HCT116 (cell line): Measurements from ENCODE around the gene UPB1. TPM values are rescaled to one million over a fixed set of nuclear protein-coding genes. Genes with fewer than 3 reads are reported as not detected.

Experiments
- ATAC-seq: fragments of 200-7000 bp; cut with Tn5 transposase; 2 replicates; pipeline ENCODE4 v1.9.1; 2020; ENCODE audit warnings: mild to moderate bottlenecking, moderate library complexity
- BruUV-seq: library from RNA; stranded (reverse); fragments of 400-500 nt; replicated peaks from 2 replicates; lab custom pipeline; 2021; lab: Mats Ljungman, UMichigan
- CTCF ChIA-PET: fragments of 300-600 bp; sonication (Branson Sonifier 250); formaldehyde crosslinking; loops from one replicate; lab custom pipeline; 2021; ENCODE audit warnings: antibody characterized with exemption; lab: Charles Lee
- POLR2A ChIA-PET: fragments of 300-600, 350-600 bp; sonication (Branson Sonifier 250); formaldehyde crosslinking; loops from one replicate; lab custom pipeline; 2021; ENCODE audit warnings: antibody characterized with exemption; lab: Charles Lee
- RAD21 ChIA-PET, 2 experiments: fragments of 300-600 bp; sonication (Branson Sonifier 250); formaldehyde crosslinking; loops; one replicate each; lab custom pipeline; 2023; ENCODE audit warnings: low total read pairs in 2 of 2; ENCODE audit not compliant: uncharacterized antibody in 2 of 2, unreplicated experiment in 2 of 2, low non-redundant PET in 1 of 2; lab: Charles Lee
- DNase-seq: peaks from one replicate; pipeline ENCODE4 v3.0.0-alpha.2; 2010; ENCODE audit warnings: low read depth, low spot score
- H2AFZ ChIP-seq: fragments of 200-600 bp; shearing (Covaris generic), sonication (generic); 2 replicates; pipeline ENCODE4 v1.6.1; 2017; ENCODE audit warnings: low read depth, mixed run types, mixed read lengths, antibody characterized with exemption, low read length; ENCODE audit not compliant: poor library complexity, severe bottlenecking
- H3K27ac ChIP-seq: 2 replicates; pipeline ENCODE4 v1.5.1; 2012; ENCODE audit warnings: low read depth, low read length
- H3K27me3 ChIP-seq: fragments of 200-600 bp; sonication (generic); 2 replicates; pipeline ENCODE4 v1.6.1; 2016; ENCODE audit warnings: mixed run types, low read length, mixed read lengths; ENCODE audit not compliant: insufficient read depth
- H3K36me3 ChIP-seq, 2 experiments: fragments of 200-500 bp in 1 of 2; fragments of 200-600 bp in 1 of 2; sonication (Bioruptor generic) in 1 of 2; sonication (generic) in 1 of 2; 2 replicates each; pipeline versions ENCODE4 v1.5.1 to v1.6.1; 2014 to 2016; ENCODE audit warnings: low read length in 2 of 2, inconsistent platforms in 1 of 2, mixed read lengths in 1 of 2, mixed run types in 1 of 2; ENCODE audit not compliant: insufficient read depth in 2 of 2, control insufficient read depth in 1 of 2
- H3K4me1 ChIP-seq, 2 experiments: fragments of 200-600 bp in 1 of 2; sonication (generic) in 1 of 2; 2 replicates each; pipeline versions ENCODE4 v1.5.1 to v1.6.1; 2012 to 2017; ENCODE audit warnings: low read length in 2 of 2, inconsistent platforms in 1 of 2, mild to moderate bottlenecking in 1 of 2, mixed read lengths in 1 of 2, mixed run types in 1 of 2, moderate library complexity in 1 of 2; ENCODE audit not compliant: insufficient read depth in 2 of 2, control insufficient read depth in 1 of 2
- H3K4me2 ChIP-seq: fragments of 200-600 bp; sonication (generic); 2 replicates; pipeline ENCODE4 v1.6.1; 2017; ENCODE audit warnings: mixed run types, low read length, mixed read lengths
- H3K4me3 ChIP-seq, 2 experiments: fragments of 200-600 bp in 1 of 2; sonication (generic) in 1 of 2; replicated peaks in 1 of 2; 2 replicates each; pipeline ENCODE4 v1.5.1; 2011 to 2016; ENCODE audit warnings: low read length in 2 of 2, control low read depth in 1 of 2, low read depth in 1 of 2, mild to moderate bottlenecking in 1 of 2, mixed read lengths in 1 of 2, mixed run types in 1 of 2
- H3K79me2 ChIP-seq: fragments of 200-600 bp; sonication (generic); 2 replicates; pipeline ENCODE4 v1.6.1; 2017; ENCODE audit warnings: mild to moderate bottlenecking, mixed run types, low read length, moderate library complexity, mixed read lengths; ENCODE audit not compliant: insufficient read depth
- H3K9ac ChIP-seq: fragments of 200-600 bp; sonication (generic); 2 replicates; pipeline ENCODE4 v1.6.1; 2016; ENCODE audit warnings: low read length, mixed read lengths
- H3K9me2 ChIP-seq: fragments of 200-600 bp; sonication (generic), shearing (Covaris generic); 2 replicates; pipeline ENCODE4 v1.6.1; 2017; ENCODE audit warnings: mixed run types, mild to moderate bottlenecking, moderate library complexity; ENCODE audit not compliant: insufficient read depth
- H3K9me3 ChIP-seq, 2 experiments: fragments of 200-500 bp in 1 of 2; fragments of 200-600 bp in 1 of 2; sonication (Bioruptor generic) in 1 of 2; sonication (generic) in 1 of 2; 2 replicates each; pipeline ENCODE4 v1.6.1; 2014 to 2017; ENCODE audit warnings: low read length in 2 of 2, mixed read lengths in 2 of 2, inconsistent platforms in 1 of 2, low read depth in 1 of 2, mild to moderate bottlenecking in 1 of 2, mixed run types in 1 of 2, moderate library complexity in 1 of 2; ENCODE audit not compliant: control insufficient read depth in 1 of 2, insufficient read depth in 1 of 2
- H4K20me1 ChIP-seq: fragments of 200-600 bp; sonication (generic), shearing (Covaris generic); 2 replicates; pipeline ENCODE4 v1.6.1; 2017; ENCODE audit warnings: mixed run types, mild to moderate bottlenecking, moderate library complexity; ENCODE audit not compliant: insufficient read depth
- CEBPB ChIP-seq: IDR thresholded peaks from 2 replicates; pipeline ENCODE4 v1.6.1; 2012; ENCODE audit warnings: low read depth
- CTCF ChIP-seq, 3 experiments: fragments of 200-600 bp in 1 of 3; sonication (generic) in 1 of 3; IDR thresholded peaks in 2 of 3; conservative IDR thresholded peaks in 1 of 3; 2 replicates each; pipeline ENCODE4 v1.5.1; 2012 to 2017; ENCODE audit warnings: low read depth in 2 of 3, low read length in 2 of 3, antibody characterized with exemption in 1 of 3, borderline replicate concordance in 1 of 3, control low read depth in 1 of 3, mild to moderate bottlenecking in 1 of 3, mixed read lengths in 1 of 3, mixed run types in 1 of 3, moderate library complexity in 1 of 3; ENCODE audit not compliant: insufficient read depth in 1 of 3
- EGR1 ChIP-seq: IDR thresholded peaks from 2 replicates; pipeline ENCODE4 v1.6.1; 2012; ENCODE audit warnings: low read depth
- EZH2 ChIP-seq: fragments of 200-600 bp; sonication (generic); IDR thresholded peaks from 2 replicates; pipeline ENCODE4 v1.6.1; 2017; ENCODE audit warnings: antibody characterized with exemption, mixed run types
- FOSL1 ChIP-seq: IDR thresholded peaks from 2 replicates; pipeline ENCODE4 v1.6.1; 2012; ENCODE audit warnings: low read depth
- MAX ChIP-seq: IDR thresholded peaks from 2 replicates; pipeline ENCODE4 v1.6.1; 2012
- POLR2A ChIP-seq: IDR thresholded peaks from 2 replicates; pipeline ENCODE4 v1.7.0; 2011; ENCODE audit warnings: borderline replicate concordance; ENCODE audit not compliant: insufficient read depth, insufficient read length; ENCODE audit errors: extremely low read depth
- POLR2AphosphoS5 ChIP-seq: IDR thresholded peaks from 2 replicates; pipeline ENCODE4 v1.6.1; 2011; ENCODE audit warnings: mild to moderate bottlenecking, low read depth, low read length, moderate library complexity
- REST ChIP-seq: IDR thresholded peaks from 2 replicates; pipeline ENCODE4 v1.6.1; 2012; ENCODE audit warnings: low read depth
- SRF ChIP-seq: IDR thresholded peaks from 2 replicates; pipeline ENCODE4 v1.6.1; 2012; ENCODE audit warnings: low read depth
- YY1 ChIP-seq: IDR thresholded peaks from 2 replicates; pipeline ENCODE4 v1.6.1; 2011; ENCODE audit warnings: low read length, low read depth, moderate library complexity, mild to moderate bottlenecking; ENCODE audit not compliant: insufficient replicate concordance; ENCODE audit errors: extremely low read depth
- ZNF274 ChIP-seq: fragments of 200-500 bp; sonication (Bioruptor generic); IDR thresholded peaks from 2 replicates; pipeline ENCODE4 v1.6.1; 2014; ENCODE audit warnings: mild to moderate bottlenecking, low read depth, low read length, inconsistent platforms
- intact Hi-C: fragments of 100-400 bp; cut with micrococcal nuclease; formaldehyde crosslinking; loops from 2 replicates; pipeline ENCODE4 v1.10.0; 2022
- total RNA-seq: library from RNA; stranded (reverse); gene quantifications from one replicate; pipeline ENCODE4 v1.2.1, GENCODE V29; 2021; ENCODE audit not compliant: unreplicated experiment
- TF ChIP-seq, protein P1 (sequence below): IDR thresholded peaks from 2 replicates; pipeline ENCODE4 v1.6.1; 2012

Gene UPB1
- total RNA-seq, 1 experiment from 2014 or later, result 0.27 TPM

- Histone ChIP-seq H3K4me3 (no peak overlapping the region), H3K27me3 (no peaks in the 10 kb centered on the region), H3K4me1 (no peaks in the 10 kb centered on the region), H3K9me2 (no peaks in the 10 kb centered on the region), H3K79me2 (peaks cover 97% of the 10 kb centered on the region), H3K36me3 (peaks cover 31 to 33% of the 10 kb centered on the region in 2 experiments), H4K20me1 (peaks cover 12% of the 10 kb centered on the region; the same call in 1 of the 2 replicates), H3K27ac (no peak overlapping the region), H2AFZ (no peak overlapping the region), H3K9me3 (no peaks in the 10 kb centered on the region), H3K4me2 (no peak overlapping the region), H3K9ac (no peak overlapping the region)
- intact Hi-C loops, result no loop called here
- POLR2A ChIA-PET, result no interaction called here
- CTCF ChIA-PET, result interaction anchor here (0.7 kb wide), 1 partner anchor 672 kb away, joined by 3 read pairs; no protein-coding TSS in a partner anchor
- ATAC-seq (no peak), DNase-seq (no peak)
- TF ChIP-seq EGR1 (no peak), SRF (no peak), FOSL1 (no peak), POLR2AphosphoS5 (no peak), YY1 (no peak), MAX (no peak), CTCF (IDR thresholded peaks at IDR 0.05 in 2 of 3, conservative IDR thresholded peaks at IDR 0.05 in 1 of 3; ENCODE audit: borderline replicate concordance in 1 of 3, insufficient read depth in 1 of 3, low read depth in 2 of 3, low read length in 2 of 3) (no peak), ZNF274 (no peak), EZH2 (no peak), CEBPB (no peak), POLR2A (no peak), REST (no peak)
- TF ChIP-seq, protein P1, sequence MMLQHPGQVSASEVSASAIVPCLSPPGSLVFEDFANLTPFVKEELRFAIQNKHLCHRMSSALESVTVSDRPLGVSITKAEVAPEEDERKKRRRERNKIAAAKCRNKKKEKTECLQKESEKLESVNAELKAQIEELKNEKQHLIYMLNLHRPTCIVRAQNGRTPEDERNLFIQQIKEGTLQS, result no peak
- no TSS peak for BruUV-seq
- RAD21 ChIA-PET, result no interaction called here
Measured at GRCh38 chr22:24565077-24565476, 69.9 kb downstream of the UPB1 start.
